HG03432 (cell line): Measurements from ENCODE around the gene PCDH15.
"Not testable (repeated sequence)": the region's sequence is repeated elsewhere in the genome, so short reads cannot be mapped to it uniquely, and the experiment has no call there.

Source experiments
- ATAC-seq: cut with Tn5 transposase; IDR thresholded peaks from one replicate; pipeline ENCODE4 v1.9.1; 2021; ENCODE audit warnings: mild to moderate bottlenecking, moderate library complexity; ENCODE audit not compliant: unreplicated experiment

The PCDH15 gene

DNA sequence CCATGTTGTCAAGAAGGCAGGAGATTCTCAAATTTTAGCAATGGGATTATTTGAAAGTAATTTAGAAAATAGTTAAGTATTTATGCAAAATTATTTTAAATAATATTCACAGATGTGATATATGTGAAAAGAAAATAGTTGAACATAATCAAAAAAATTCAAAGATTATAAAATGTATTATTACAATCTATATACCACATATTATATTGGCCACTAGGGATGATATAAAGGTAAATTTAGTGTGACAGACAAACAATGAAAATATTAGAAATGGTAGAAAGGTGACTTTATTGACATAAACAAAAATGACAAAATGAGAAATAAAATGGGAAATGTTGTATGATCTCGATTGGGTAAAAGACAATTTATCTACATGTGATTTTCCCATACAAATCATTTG is 385.5 kb downstream of the PCDH15 start:
- ATAC-seq = no peak

DNA sequence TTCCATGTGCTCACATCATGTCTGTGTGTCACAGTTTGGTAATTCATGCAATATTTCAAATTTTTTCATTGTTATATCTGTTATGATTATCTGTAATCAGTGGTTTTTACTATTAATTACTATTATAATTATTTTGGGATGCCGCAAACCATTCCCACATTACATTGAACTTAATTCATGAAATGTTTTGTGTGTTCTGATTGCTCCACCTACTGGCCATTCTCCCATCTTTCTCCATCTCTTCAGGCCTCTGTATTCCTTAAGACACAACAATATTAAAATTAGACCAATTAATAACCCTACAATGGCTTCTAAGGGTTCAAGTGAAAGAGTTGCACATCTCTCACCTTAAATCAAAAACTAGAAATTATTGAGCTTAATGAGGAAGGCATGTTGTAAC is 398.5 kb downstream of the PCDH15 start:
- no peak for ATAC-seq

GRCh38 chr10:54396031-54396430 is 405.0 kb downstream of the PCDH15 start:
- ATAC-seq = no peak

- not testable (repeated sequence) for ATAC-seq
These were observed 406.4 kb downstream of the PCDH15 start for GRCh38 chr10:54394598-54394997.

DNA sequence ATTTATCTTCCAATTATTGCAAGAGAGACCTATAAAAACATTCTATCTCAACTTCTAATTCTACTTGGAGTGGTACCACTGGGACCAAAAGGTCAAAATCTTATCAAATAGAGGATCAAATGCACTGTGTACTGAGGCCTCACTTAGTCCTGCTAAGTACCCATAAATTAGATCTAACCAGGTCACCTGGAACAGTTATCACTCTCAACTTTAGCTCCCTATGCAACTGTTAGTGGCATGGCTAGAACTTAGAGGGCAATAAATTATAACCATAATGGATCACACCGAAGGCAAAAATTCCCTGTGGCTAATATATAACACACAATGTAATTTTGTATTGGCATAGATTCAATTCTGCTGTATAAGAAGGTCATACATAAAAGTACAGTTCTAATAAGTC is 428.9 kb downstream of the PCDH15 start:
- no peak for ATAC-seq

- no peak for ATAC-seq
These were observed 432.0 kb downstream of the PCDH15 start for GRCh38 chr10:54368984-54369383.

DNA sequence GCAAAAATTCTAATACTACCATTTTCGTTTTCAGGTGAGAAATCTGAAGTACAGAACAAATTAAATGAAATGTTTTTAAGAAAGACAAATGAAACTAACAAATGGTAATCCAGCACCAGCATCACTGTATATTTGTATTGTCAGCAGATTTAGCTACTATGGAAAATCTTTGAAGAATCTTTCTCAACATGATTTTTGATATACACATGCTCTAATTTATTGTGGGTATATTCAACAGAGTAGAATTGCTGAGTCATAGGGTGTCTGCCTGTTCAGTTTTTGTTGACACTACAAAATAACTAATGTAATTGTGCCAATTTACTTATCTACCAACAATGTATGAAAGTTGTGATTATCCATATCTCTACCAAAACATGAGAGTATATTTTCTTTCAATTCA is 437.6 kb downstream of the PCDH15 start:
- ATAC-seq = no peak

GRCh38 chr10:54342058-54342457 is 459.0 kb downstream of the PCDH15 start:
- ATAC-seq = no peak

- ATAC-seq = no peak
These were observed 465.7 kb downstream of the PCDH15 start for GRCh38 chr10:54335296-54335695.

GRCh38 chr10:54319341-54319740 is 481.7 kb downstream of the PCDH15 start:
- no peak for ATAC-seq

DNA sequence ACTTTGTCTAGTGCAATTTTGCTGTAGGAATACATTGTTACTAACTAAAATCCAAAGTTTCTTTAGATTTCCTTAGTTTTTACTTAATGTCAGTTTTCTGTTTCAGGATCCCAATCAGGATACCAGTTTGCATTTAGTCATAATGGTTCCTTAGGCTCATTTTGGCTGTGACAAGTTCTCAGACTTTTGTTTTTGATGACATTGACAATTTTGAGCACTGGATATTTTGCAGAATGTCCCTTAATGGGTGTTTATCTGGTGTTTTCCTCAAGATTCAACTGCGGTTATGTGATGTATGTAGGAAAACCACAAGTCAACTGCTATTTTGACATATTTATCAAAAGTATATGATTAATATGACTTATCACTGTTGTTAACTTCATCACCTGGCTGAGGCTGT is 482.6 kb downstream of the PCDH15 start:
- ATAC-seq = no peak

DNA sequence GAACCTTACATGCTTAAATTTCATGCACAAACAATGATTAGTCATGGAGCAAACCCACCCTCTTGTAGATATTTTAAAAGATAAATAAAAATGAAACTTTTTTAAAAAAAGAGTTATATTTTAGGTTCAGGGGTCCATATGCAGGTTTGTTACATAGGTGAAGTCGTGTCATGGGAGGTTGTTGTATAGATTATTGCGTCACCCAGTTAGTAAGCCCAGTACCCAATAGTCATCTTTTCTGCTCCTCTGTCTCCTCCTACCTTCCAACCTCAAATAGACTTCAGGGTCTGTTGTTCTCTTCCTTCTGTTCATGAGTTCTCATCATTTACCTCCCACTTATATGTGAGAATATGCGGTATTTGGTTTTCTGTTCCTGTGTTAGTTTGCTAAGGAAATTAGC is 486.6 kb downstream of the PCDH15 start:
- ATAC-seq = no peak

DNA sequence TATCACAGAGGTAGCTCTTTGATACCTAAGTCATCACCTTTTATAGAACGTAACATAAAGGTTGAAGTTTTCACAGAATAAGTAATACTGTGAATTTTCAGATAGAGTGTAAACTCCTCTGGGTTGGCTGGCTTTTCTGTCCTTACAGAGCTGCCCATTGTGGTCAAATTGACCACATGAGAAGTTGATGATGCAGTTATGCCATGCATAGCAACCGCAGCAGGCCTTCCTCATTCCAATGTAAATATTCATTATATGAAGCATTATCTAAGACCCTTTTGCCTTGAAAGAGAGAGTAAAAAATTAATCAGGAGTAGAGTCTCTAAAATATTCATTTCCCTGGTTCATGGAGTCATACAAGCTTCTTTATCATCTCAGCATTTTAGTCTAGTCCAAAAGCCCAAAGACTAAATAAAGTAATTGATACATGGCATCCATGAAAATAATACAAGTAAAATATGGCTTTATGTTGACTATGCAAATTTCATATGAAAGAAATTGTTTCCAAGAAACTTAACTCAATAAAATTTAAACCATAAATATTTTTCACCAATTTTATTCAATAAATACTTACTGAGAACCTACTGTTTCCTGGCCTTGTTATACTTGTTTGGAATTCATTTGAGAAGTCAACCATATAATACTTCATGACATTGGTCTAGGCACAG is 516.4 kb downstream of the PCDH15 start:
- no peak for ATAC-seq

- no peak for ATAC-seq
These were observed 519.0 kb downstream of the PCDH15 start for GRCh38 chr10:54282012-54282411.

DNA sequence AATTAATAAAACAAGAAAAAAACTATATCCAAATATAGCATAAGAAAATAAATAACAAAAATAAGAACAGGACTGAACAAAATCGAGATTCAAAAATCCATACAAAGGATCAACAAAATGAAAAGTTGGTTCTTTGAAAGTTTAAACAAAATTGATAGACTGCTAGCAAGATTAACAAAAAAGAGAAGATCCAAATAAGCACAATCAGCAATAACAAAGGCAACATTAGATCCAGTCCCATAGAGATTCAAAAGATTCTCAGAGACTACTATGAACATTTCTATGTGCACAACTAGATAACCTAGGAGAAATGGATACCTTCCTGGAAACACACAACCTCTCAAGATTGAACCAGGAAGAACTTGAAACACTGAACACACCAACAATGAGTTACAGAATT is 534.6 kb downstream of the PCDH15 start:
- no peak for ATAC-seq

DNA sequence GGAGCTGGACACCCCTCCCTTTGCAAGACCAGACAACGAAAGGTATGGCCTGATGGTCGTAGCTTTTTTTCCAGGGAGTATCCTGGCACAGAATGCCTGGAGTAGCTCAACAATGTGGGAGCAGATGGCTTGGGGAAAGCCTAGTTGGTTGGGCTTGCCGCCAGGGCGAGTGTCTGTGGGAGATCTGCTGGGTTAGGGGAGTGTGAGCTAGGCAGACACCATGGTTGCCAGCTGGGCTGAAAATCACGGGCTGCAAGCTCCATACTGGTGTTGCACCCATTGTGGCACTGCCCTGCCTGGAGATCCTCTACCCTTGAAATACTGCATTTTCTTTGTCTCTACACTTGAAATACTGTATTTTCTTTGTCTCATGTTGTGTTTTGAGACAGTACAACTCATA is 538.3 kb downstream of the PCDH15 start:
- ATAC-seq = no peak

GRCh38 chr10:54259104-54259503 is 541.9 kb downstream of the PCDH15 start:
- no peak for ATAC-seq

DNA sequence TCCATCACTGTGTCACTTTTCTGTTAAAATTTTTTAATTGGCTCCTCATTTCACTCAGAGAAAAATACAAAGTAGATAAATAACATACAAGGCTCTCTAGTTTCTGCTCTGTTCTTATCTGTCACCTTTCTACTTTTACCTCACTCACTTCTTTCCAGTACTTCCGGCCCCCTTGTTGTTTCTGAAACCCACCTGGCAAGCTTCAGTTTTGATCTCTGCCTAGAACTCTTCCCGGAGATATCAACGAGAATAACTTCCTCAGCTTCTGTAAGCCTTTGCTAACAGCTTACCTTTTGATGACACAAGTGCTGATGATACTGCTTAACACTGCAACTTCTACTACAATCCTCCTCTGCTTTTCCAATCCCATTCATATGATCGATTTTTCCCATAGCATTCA is 566.2 kb downstream of the PCDH15 start:
- no peak for ATAC-seq

GRCh38 chr10:54203401-54203800 is 597.6 kb downstream of the PCDH15 start:
- ATAC-seq = no peak

- ATAC-seq = no peak
These were observed 603.0 kb downstream of the PCDH15 start for GRCh38 chr10:54198051-54198450.

DNA sequence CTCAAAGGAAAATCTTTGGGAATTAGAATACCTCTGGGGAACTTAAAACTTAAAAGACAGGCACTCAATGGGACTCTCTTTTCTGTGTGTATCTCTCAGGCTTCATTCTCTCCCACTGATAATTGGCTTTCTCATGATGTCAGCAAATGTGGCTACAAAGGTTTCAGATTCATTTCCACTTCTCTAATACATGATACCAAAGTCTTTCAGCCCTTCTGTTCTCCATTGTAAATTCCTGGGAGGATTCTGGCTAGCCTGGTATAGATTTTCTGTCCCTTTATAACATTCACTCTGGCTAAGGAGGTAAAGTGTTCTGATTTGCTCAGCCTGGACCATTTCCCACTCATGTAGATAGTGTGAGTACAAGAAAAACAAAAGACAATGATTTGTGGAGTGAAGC is 606.2 kb downstream of the PCDH15 start:
- ATAC-seq = peak; percentile 72

- no peak for ATAC-seq
These were observed 641.1 kb downstream of the PCDH15 start for GRCh38 chr10:54159924-54160323.

GRCh38 chr10:54148508-54148907 is 652.5 kb downstream of the PCDH15 start:
- no peak for ATAC-seq
